ENCODE data around the gene CFAP54.

Gene CFAP54

GRCh38 chr12:96897421-96897820 lies 408.0 kb downstream of the CFAP54 start:
- H3K4me3 ChIP-seq (ENCODE audit: low read depth, low read length) = no peak overlapping the region
- no peak for TF ChIP-seq CTCF (IDR thresholded peaks at IDR 0.05; ENCODE audit: low read depth, low read length)

- no peak for TF ChIP-seq CTCF (IDR thresholded peaks at IDR 0.05; ENCODE audit: low read depth, low read length)
Measured at GRCh38 chr12:96901175-96901574, 411.8 kb downstream of the CFAP54 start.

GRCh38 chr12:96902076-96902475 lies 412.7 kb downstream of the CFAP54 start:
- no peak for TF ChIP-seq CTCF (IDR thresholded peaks at IDR 0.05; ENCODE audit: low read depth, low read length)
- H3K4me3 ChIP-seq (ENCODE audit: low read depth, low read length) = no peak overlapping the region

More at GRCh38 chr12:96901175-96901574, 411.8 kb downstream of the CFAP54 start:
- H3K4me3 ChIP-seq (ENCODE audit: low read depth, low read length) = no peak overlapping the region

GRCh38 chr12:96906498-96906848 lies 417.1 kb downstream of the CFAP54 start:
- no peak for TF ChIP-seq CTCF (IDR thresholded peaks at IDR 0.05; ENCODE audit: low read depth, low read length)
- peak overlapping the region; percentile 85 for H3K4me3 ChIP-seq (ENCODE audit: low read depth, low read length)

GRCh38 chr12:96906849-96907670 lies 417.7 kb downstream of the CFAP54 start, which contains the start of gene NEDD1:
NEDD1 (plus strand) TSS chr12:96907257; CDS start chr12:96909760, 2,503 bp downstream.
- TF ChIP-seq CTCF (IDR thresholded peaks at IDR 0.05; ENCODE audit: low read depth, low read length) = no peak
- peak within 1 kb of the TSS; percentile 85 for H3K4me3 ChIP-seq (ENCODE audit: low read depth, low read length)

- TF ChIP-seq CTCF (IDR thresholded peaks at IDR 0.05; ENCODE audit: low read depth, low read length) = no peak
- peak overlapping the region; percentile 85 for H3K4me3 ChIP-seq (ENCODE audit: low read depth, low read length)
Measured at GRCh38 chr12:96907671-96908422, 418.5 kb downstream of the CFAP54 start.

GRCh38 chr12:96908423-96908675 lies 419.0 kb downstream of the CFAP54 start:
- no peak for TF ChIP-seq CTCF (IDR thresholded peaks at IDR 0.05; ENCODE audit: low read depth, low read length)
- peak overlapping the region; percentile 85 for H3K4me3 ChIP-seq (ENCODE audit: low read depth, low read length)

Data from WI38 (cell line).